ENCODE results near the gene PSMB5.

The PSMB5 gene

DNA sequence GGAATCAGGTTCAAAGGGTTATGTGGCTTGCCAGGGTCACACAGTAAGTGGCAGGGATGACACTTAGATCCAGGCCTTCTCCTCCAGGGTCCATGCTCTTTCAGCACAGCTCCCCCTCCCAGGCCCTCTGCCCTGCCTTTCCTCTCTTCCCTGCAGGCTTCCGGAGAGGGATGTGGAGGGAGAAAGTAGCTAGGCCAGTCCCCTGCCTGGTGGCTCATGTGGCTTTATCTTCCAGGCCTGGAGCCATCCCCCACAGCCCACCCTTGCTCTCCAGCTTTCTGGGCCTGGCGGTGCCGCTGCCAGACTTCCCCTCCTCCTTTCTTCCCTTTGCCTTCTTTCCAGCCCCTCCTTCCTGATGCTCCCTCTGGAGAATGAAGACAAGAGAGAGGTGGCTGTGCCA lies 9.1 kb upstream of the PSMB5 start:
- DNase-seq (ENCODE audit: low spot score): no peak

DNA sequence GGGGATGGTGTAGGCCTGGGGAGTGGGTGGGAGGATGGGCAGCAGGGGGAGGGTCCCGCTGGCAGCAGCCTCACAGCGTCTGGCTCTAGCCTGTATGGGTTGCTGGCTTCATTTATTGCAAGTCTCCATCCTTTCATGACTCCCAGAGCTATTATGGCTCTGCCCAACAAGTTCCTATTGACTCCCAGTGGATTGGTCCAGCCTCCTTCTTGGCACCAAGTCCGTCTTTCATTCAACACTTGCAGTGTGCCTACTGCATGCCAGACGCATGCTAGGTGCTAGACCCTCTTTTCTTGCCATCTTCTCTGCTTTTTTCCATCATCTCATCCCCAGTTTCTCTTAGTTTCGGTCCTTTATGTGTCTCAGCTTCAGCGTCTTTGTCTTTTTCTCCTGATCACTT lies 8.4 kb upstream of the PSMB5 start:
- DNase-seq (ENCODE audit: low spot score): no peak

- no peak for DNase-seq (ENCODE audit: low spot score)
Observed at GRCh38 chr14:23042162-23042965, 7.7 kb upstream of the PSMB5 start, which contains the start of gene PSMB11. PSMB11 (plus strand) TSS chr14:23042212; CDS start chr14:23042226, 14 bp downstream.

GRCh38 chr14:23041729-23042128 lies 7.0 kb upstream of the PSMB5 start:
- DNase-seq (ENCODE audit: low spot score): no peak

DNA sequence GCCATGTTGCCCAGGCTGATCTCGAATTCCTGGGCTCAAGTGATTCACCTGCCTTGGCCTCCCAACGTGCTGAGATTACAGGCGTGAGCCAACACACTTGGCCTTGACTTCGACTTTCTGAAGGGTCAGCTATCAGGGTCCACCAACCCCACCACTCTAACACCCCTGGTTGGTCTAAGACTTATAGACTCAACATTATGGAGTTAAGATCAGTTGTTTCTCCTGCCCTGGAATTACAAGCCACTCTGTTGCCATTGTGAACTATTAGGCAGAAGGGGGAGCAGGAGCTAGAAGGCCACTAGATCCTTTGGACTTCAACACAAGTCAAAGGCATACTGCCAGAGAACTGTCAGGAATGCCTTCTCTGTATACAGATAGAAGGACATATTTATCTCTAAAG lies 5.4 kb upstream of the PSMB5 start:
- no peak for DNase-seq (ENCODE audit: low spot score)

- no peak for DNase-seq (ENCODE audit: low spot score)
Observed at GRCh38 chr14:23035303-23036144, 824 bp upstream of the PSMB5 start.

- no peak for DNase-seq (ENCODE audit: low spot score)
Observed at GRCh38 chr14:23033801-23034497, 751 bp downstream of the PSMB5 start.

DNA sequence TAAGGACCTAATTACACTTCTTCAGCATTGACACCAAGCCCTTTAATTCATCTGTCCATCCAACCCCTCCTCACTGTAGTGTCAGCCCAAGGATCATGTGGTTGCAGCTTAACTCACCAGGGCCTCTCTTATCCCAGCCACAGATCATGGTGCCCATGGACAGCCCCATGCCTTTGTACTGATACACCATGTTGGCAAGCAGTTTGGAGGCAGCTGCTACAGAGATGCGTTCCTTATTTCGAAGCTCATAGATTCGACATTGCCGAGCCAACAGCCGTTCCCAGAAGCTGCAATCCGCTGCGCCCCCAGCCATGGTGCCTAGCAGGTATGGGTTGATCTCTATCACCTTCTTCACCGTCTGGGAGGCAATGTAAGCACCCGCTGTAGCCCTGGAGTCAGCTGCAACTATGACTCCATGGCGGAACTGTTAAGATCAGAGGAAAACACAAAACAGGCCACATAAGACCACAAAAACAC lies 1.4 kb downstream of the PSMB5 start:
- no peak for DNase-seq (ENCODE audit: low spot score)

GRCh38 chr14:23030936-23031335 lies 3.8 kb downstream of the PSMB5 start:
- DNase-seq (ENCODE audit: low spot score): no peak

DNA sequence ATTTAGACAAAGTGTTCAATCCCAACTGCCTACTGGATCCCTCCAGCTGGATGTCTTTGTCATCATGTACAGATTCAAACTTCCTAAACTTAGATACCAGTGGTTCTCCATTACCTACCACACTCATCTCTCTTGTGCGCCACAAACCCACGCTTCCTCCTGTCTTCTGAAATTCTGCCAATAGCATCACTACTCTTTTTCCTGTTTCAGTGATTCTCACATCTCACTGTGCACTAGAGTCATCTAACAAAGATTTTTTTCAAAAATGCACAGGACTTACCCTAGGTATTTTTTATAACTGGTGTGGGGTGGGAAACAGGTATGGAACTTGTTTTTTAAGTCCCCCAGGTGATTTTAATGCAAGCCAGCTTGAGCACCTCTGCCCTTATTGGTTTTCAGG lies 5.9 kb downstream of the PSMB5 start:
- DNase-seq (ENCODE audit: low spot score): no peak

GRCh38 chr14:23025151-23025814 lies 9.4 kb downstream of the PSMB5 start:
- no peak for DNase-seq (ENCODE audit: low spot score)

- no peak for DNase-seq (ENCODE audit: low spot score)
Observed at GRCh38 chr14:23024612-23025075, 10.1 kb downstream of the PSMB5 start.

DNA sequence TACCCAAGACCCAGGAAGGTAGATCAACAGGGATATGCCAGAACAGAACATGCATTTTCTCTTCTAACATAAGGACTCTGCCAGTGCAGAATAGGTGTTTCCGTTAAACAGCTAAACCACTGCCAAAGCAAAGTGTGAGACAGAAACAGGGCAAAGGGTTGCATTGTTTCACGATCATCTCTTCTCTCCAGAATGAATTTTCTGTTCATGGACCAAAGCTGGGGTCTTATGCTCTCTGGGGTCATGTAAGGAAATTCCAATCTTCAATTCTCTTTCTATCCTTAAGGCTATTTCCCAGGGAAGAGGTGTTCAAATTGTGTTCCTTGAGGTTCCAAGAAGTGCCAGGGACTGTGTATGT lies 10.9 kb downstream of the PSMB5 start:
- DNase-seq (ENCODE audit: low spot score): no peak

DNA sequence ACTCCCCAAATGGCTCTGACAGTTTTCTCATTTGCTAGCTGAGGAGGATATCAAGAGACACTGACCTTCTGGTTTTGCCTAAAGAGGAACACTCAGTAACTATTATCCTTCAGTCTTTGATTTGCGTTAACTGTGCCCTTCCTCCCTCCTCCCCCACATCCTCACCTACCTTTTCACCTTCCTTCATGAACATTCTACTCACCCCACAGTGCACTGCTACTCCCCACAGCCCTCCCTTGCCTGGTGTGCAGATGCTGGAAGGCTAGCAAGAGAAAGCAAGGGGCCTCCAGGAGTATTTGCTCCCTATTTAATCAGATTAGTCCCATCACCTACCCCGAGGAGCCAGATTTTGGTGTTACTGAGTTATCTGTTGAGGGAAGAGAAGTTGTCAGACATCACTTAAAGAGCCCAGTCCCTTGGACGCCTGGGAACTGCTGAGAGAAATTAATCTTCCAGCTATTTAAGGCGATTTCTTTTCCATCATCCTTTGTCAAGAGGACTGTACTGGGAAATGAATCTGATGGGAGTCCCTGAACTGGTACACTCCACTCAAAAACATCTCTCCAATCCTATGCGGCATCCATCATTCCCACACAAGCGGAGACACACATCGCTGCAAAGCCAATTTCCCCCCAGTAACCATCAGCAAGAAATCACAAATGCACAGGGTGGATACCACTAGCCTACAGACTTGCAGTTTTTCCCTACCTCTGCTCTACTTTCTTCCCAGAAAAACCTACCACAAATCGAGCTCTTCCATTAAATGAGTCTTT lies 11.5 kb downstream of the PSMB5 start:
- DNase-seq (ENCODE audit: low spot score): no peak

GRCh38 chr14:23021889-23022442 lies 12.7 kb downstream of the PSMB5 start:
- no peak for DNase-seq (ENCODE audit: low spot score)

GRCh38 chr14:23021434-23021833 lies 13.3 kb downstream of the PSMB5 start:
- DNase-seq (ENCODE audit: low spot score): no peak

DNA sequence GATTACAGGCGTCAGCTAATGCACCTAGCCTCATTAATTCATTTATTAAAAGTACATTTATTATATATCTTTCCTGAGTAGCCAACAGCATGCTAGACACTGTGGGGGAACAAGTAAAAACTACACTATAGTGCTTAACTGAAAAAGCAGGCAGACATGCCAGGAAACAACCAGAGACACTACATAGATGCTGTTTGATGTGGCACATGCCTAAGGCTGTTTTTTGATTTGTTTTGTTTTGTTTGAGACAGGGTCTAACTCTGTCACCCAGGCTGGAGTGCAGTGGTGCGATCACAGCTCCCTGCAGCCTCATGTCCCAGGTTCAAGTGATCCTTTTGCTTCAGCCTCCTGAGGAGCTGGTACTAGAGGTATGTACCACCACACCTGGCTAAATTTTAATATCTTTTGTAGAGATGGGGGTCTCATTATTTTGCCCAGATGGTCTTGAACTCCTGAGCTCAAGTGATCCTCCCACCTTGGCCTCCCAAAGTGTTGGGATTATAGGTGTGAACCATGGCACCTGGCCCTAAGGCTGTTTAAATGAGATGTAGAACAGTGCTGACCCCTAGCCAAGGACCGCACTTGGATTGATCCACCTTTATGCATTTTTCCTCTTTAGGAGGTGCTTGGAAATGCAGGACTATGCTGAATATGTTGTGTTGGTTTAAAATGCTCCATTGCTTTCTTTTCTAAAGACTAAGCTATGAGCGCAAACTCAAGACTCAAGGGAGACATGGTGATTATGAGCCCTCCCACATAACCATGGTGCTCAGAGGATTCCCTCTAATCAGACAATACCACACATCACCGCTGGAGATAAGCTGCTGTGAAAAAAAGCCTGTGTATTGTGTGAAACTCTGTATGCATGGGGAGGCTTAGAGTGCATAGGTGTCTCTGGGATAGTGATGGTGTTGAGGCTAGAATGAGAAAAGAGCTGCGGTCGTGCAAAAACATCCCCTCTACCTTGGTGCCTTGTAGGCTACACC lies 14.3 kb downstream of the PSMB5 start:
- DNase-seq (ENCODE audit: low spot score): no peak

DNA sequence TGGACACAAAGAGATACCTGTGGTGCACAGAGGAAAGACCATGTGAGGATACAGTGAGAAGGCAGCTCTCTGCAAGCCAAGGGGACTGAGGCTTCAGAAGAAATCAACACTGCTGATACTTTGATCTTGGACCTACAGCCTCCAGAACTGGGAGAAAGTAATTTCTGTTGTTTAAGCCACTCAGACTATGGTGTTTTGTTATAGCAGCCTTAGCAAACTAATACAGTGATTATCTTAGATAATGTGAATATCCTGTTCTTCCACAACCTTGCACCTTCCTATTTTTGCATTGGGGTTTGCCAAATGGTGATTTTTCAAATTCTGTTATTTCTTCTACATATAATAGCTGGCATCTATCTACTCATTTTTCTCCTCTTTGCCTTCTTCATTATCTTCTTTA lies 16.6 kb downstream of the PSMB5 start:
- no peak for DNase-seq (ENCODE audit: low spot score)

DNA sequence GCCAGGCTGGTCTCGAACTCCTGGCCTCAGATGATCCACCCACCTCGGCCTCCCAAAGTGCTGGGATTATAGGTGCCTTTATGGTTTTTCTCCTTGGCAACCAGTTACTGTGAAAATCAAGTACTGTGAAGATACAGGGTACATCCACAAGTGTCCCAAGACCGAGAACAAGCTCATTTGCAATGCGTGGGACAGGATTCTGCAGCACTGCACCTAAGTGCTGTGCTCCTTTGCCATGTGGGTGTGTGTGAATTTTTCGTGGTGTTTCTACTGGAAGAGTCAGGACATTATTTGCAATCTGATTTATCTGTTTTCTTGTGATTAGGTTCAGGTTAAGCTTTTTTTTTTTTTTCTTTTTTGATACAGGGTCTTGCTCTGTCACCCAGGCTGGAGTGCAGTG lies 17.6 kb downstream of the PSMB5 start:
- no peak for DNase-seq (ENCODE audit: low spot score)

- DNase-seq (ENCODE audit: low spot score): no peak
Observed at GRCh38 chr14:23015618-23016017, 19.1 kb downstream of the PSMB5 start.
